Measurements from ENCODE around the gene CDC5L. TPM values are rescaled to one million over a fixed set of nuclear protein-coding genes. Genes with fewer than 3 reads are reported as not detected.

Gene CDC5L
- total and polyA plus RNA-seq, 7 experiments from 2014 or later, result 14.5 to 25.4 (median 20.8) TPM

- Histone ChIP-seq H3K4me3 (ENCODE audit: low read length) (no peak overlapping the region), H3K4me1 (ENCODE audit: control insufficient read depth in 2 of 2, insufficient read depth in 2 of 2, low read length in 2 of 2) (no peaks in the 10 kb centered on the region), H3K9me3 (ENCODE audit: control insufficient read depth in 2 of 3, low read length in 3 of 3) (no peaks in the 10 kb centered on the region), H3K36me3 (ENCODE audit: control insufficient read depth in 2 of 3, insufficient read depth in 3 of 3, low read length in 3 of 3) (peaks cover under 1 to 27% (median 5%) of the 10 kb centered on the region in 3 experiments), H3K27ac (ENCODE audit: low read depth, low read length) (no peak overlapping the region), H3K27me3 (ENCODE audit: control insufficient read depth in 2 of 2, insufficient read depth in 2 of 2, low read length in 2 of 2) (no peaks in the 10 kb centered on the region)
- CTCF ChIA-PET, result no interaction called here
- ATAC-seq, result no peak
- peaks cover 0 to 24% (median 7%) of the 10 kb centered on the region in 5 donors for H3K36me3 Mint-ChIP-seq
- peaks cover 0 to 2% (median 0%) of the 10 kb centered on the region in 5 donors for H3K27me3 Mint-ChIP-seq
- intact Hi-C loops (cut with micrococcal nuclease), result no loop called here
- POLR2A ChIA-PET, result no interaction called here
- H3K27ac Mint-ChIP-seq, result peak overlapping the region in 6 of 9 donors; percentile 3 to 69 (median 59)
- DNase-seq, result no peak
- peaks cover 0 to 7% (median 0%) of the 10 kb centered on the region in 7 donors for H3K4me1 Mint-ChIP-seq
- no peaks in the 10 kb centered on the region for H3K9me3 Mint-ChIP-seq
- no peak overlapping the region for H3K4me3 Mint-ChIP-seq
These were observed 64.5 kb downstream of the CDC5L start for GRCh38 chr6:44451803-44452695.

DNA sequence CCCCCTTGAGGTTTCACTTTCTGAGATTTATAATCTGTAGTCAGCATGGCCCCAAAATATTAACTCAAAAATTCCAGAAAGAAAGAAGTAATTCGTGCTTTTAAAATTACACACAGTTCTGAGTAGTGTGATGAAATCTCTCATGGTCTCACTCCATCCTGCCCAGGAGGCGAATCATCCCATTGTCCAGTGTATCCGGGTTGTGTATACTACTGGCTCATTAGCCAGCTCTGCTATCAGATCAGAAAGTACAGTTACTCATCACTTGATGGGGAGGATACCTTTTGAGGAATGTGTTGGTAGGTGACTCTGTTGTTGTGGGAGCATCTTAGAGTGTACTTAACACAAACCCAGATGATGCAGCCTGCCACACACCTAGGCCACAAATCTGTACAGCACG is 65.2 kb downstream of the CDC5L start:
- Histone ChIP-seq H3K9me3 (ENCODE audit: control insufficient read depth in 2 of 3, low read length in 3 of 3) (no peaks in the 10 kb centered on the region), H3K27ac (ENCODE audit: low read depth, low read length) (no peak overlapping the region), H3K36me3 (ENCODE audit: control insufficient read depth in 2 of 3, insufficient read depth in 3 of 3, low read length in 3 of 3) (peaks cover 0 to 22% (median 1%) of the 10 kb centered on the region in 3 experiments), H3K4me1 (ENCODE audit: control insufficient read depth in 2 of 2, insufficient read depth in 2 of 2, low read length in 2 of 2) (no peaks in the 10 kb centered on the region), H3K4me3 (ENCODE audit: low read length) (no peak overlapping the region), H3K27me3 (ENCODE audit: control insufficient read depth in 2 of 2, insufficient read depth in 2 of 2, low read length in 2 of 2) (no peaks in the 10 kb centered on the region)
- POLR2A ChIA-PET, result no interaction called here
- intact Hi-C loops (cut with micrococcal nuclease), result no loop called here
- Mint-ChIP-seq H3K9me3 (no peaks in the 10 kb centered on the region), H3K4me1 (peaks cover 0 to 8% (median 0%) of the 10 kb centered on the region in 7 donors), H3K27me3 (peaks cover 0 to 3% (median 0%) of the 10 kb centered on the region in 5 donors), H3K36me3 (peaks cover 0 to 17% (median 3%) of the 10 kb centered on the region in 5 donors), H3K4me3 (no peak overlapping the region), H3K27ac (peak overlapping the region in 4 of 9 donors; percentile 21 to 66 (median 38))
- DNase-seq (no peak), ATAC-seq (no peak)
- CTCF ChIA-PET, result no interaction called here

GRCh38 chr6:44453146-44453545 is 65.6 kb downstream of the CDC5L start:
- Histone ChIP-seq H3K9me3 (ENCODE audit: control insufficient read depth in 2 of 3, low read length in 3 of 3) (no peaks in the 10 kb centered on the region), H3K36me3 (ENCODE audit: control insufficient read depth in 2 of 3, insufficient read depth in 3 of 3, low read length in 3 of 3) (peaks cover 0 to 19% (median 0%) of the 10 kb centered on the region in 3 experiments), H3K27me3 (ENCODE audit: control insufficient read depth in 2 of 2, insufficient read depth in 2 of 2, low read length in 2 of 2) (no peaks in the 10 kb centered on the region), H3K4me1 (ENCODE audit: control insufficient read depth in 2 of 2, insufficient read depth in 2 of 2, low read length in 2 of 2) (no peaks in the 10 kb centered on the region), H3K27ac (ENCODE audit: low read depth, low read length) (no peak overlapping the region), H3K4me3 (ENCODE audit: low read length) (no peak overlapping the region)
- ChIA-PET CTCF (no interaction called here), POLR2A (no interaction called here)
- Mint-ChIP-seq H3K9me3 (no peaks in the 10 kb centered on the region), H3K27ac (peak overlapping the region in 3 of 9 donors; percentile 21 to 66 (median 52)), H3K27me3 (peaks cover 0 to 3% (median 0%) of the 10 kb centered on the region in 5 donors), H3K4me3 (no peak overlapping the region), H3K4me1 (peaks cover 0 to 8% (median 0%) of the 10 kb centered on the region in 7 donors), H3K36me3 (peaks cover 0 to 13% (median 3%) of the 10 kb centered on the region in 5 donors)
- DNase-seq (no peak), ATAC-seq (no peak)
- intact Hi-C loops (cut with micrococcal nuclease), result no loop called here

GRCh38 chr6:44454198-44454597 is 66.7 kb downstream of the CDC5L start:
- DNase-seq, result no peak
- Histone ChIP-seq H3K36me3 (ENCODE audit: control insufficient read depth in 2 of 3, insufficient read depth in 3 of 3, low read length in 3 of 3) (peaks cover 0 to 12% (median 0%) of the 10 kb centered on the region in 3 experiments), H3K4me1 (ENCODE audit: control insufficient read depth in 2 of 2, insufficient read depth in 2 of 2, low read length in 2 of 2) (no peaks in the 10 kb centered on the region), H3K4me3 (ENCODE audit: low read length) (no peak overlapping the region), H3K9me3 (ENCODE audit: control insufficient read depth in 2 of 3, low read length in 3 of 3) (no peaks in the 10 kb centered on the region), H3K27ac (ENCODE audit: low read depth, low read length) (no peak overlapping the region), H3K27me3 (ENCODE audit: control insufficient read depth in 2 of 2, insufficient read depth in 2 of 2, low read length in 2 of 2) (no peaks in the 10 kb centered on the region)
- Mint-ChIP-seq H3K36me3 (peaks cover 0 to 10% (median 3%) of the 10 kb centered on the region in 5 donors), H3K4me3 (no peak overlapping the region), H3K27ac (peak overlapping the region in 2 of 9 donors; percentile 3 to 69), H3K9me3 (no peaks in the 10 kb centered on the region), H3K27me3 (peaks cover 0 to 9% (median 3%) of the 10 kb centered on the region in 5 donors), H3K4me1 (peaks cover 0 to 8% (median 0%) of the 10 kb centered on the region in 7 donors)
- ChIA-PET CTCF (interaction anchor here (1.3 kb wide), 1 partner anchor 15 kb away, joined by 5 read pairs; no protein-coding TSS in a partner anchor), POLR2A (interaction anchor here (1.2 kb wide), 1 partner anchor 9 kb away, joined by 3 read pairs; no protein-coding TSS in a partner anchor)
- ATAC-seq, result no peak
- intact Hi-C loops (cut with micrococcal nuclease), result no loop called here

- POLR2A ChIA-PET, result no interaction called here
These were observed 68.8 kb downstream of the CDC5L start for GRCh38 chr6:44456070-44456965.

DNA sequence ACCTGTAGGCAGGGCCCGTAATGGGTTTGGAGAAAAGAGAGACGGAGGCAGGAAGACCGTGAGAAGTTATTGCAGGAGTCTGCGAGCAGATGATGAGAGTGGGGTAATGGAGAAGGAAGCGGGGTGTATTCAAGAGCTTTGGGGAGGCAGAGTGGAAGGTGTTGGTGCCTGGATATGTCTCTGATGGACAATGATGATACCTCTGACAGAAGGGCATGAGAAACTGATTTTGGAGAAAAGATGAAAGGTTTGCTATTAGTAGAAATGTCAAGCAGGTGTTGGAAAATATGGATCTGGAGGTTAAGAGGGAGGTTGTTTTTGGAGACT is 69.4 kb downstream of the CDC5L start:
- peak overlapping the region in 2 of 9 donors; percentile 7 to 58 for H3K27ac Mint-ChIP-seq
- CTCF ChIA-PET, result no interaction called here
- no peak for ATAC-seq

More at GRCh38 chr6:44456070-44456965, 68.8 kb downstream of the CDC5L start:
- Mint-ChIP-seq H3K4me1 (peaks cover 0 to 8% (median 0%) of the 10 kb centered on the region in 7 donors), H3K27ac (peak overlapping the region in 1 of 9 donors; percentile 58), H3K9me3 (no peaks in the 10 kb centered on the region), H3K27me3 (peaks cover 0 to 9% (median 3%) of the 10 kb centered on the region in 5 donors), H3K36me3 (peaks cover 0 to 10% (median 3%) of the 10 kb centered on the region in 5 donors), H3K4me3 (no peak overlapping the region)
- peaks cover 0 to 12% (median 0%) of the 10 kb centered on the region in 3 experiments for H3K36me3 ChIP-seq (ENCODE audit: control insufficient read depth in 2 of 3, insufficient read depth in 3 of 3, low read length in 3 of 3)
- CTCF ChIA-PET, result interaction anchor here (0.7 to 1.5 kb wide), 4 partner anchors 9 to 1581 kb away, joined by 3 to 7 read pairs (median 4); no protein-coding TSS in a partner anchor
- intact Hi-C loops (cut with micrococcal nuclease), result loop anchor here (1.0 to 2.0 kb wide), 2 partner anchors 25 to 188 kb away; no protein-coding TSS in a partner anchor
- H3K4me1 ChIP-seq (ENCODE audit: control insufficient read depth in 2 of 2, insufficient read depth in 2 of 2, low read length in 2 of 2), result no peaks in the 10 kb centered on the region
- ATAC-seq, result peak; percentile 80
- no peaks in the 10 kb centered on the region for H3K9me3 ChIP-seq (ENCODE audit: control insufficient read depth in 2 of 3, low read length in 3 of 3)
- DNase-seq, result peak in 7 of 9 donors; percentile 15 to 45 (median 26)
- H3K4me3 ChIP-seq (ENCODE audit: low read length), result no peak overlapping the region
- H3K27me3 ChIP-seq (ENCODE audit: control insufficient read depth in 2 of 2, insufficient read depth in 2 of 2, low read length in 2 of 2), result no peaks in the 10 kb centered on the region
- no peak overlapping the region for H3K27ac ChIP-seq (ENCODE audit: low read depth, low read length)

More for the DNA sequence above, 69.4 kb downstream of the CDC5L start:
- no peak for DNase-seq
- H3K36me3 ChIP-seq (ENCODE audit: control insufficient read depth in 2 of 3, insufficient read depth in 3 of 3, low read length in 3 of 3), result peaks cover 0 to 9% (median 0%) of the 10 kb centered on the region in 3 experiments
- H3K4me1 ChIP-seq (ENCODE audit: control insufficient read depth in 2 of 2, insufficient read depth in 2 of 2, low read length in 2 of 2), result no peaks in the 10 kb centered on the region
- Mint-ChIP-seq H3K9me3 (no peaks in the 10 kb centered on the region), H3K4me3 (no peak overlapping the region), H3K4me1 (peaks cover 0 to 8% (median 0%) of the 10 kb centered on the region in 7 donors), H3K27me3 (peaks cover 0 to 9% (median 3%) of the 10 kb centered on the region in 5 donors), H3K36me3 (peaks cover 0 to 5% (median 2%) of the 10 kb centered on the region in 5 donors)
- intact Hi-C loops (cut with micrococcal nuclease), result loop anchor here (1.0 to 2.0 kb wide), 3 partner anchors 26 to 189 kb away; no protein-coding TSS in a partner anchor
- no peaks in the 10 kb centered on the region for H3K27me3 ChIP-seq (ENCODE audit: control insufficient read depth in 2 of 2, insufficient read depth in 2 of 2, low read length in 2 of 2)
- no peaks in the 10 kb centered on the region for H3K9me3 ChIP-seq (ENCODE audit: control insufficient read depth in 2 of 3, low read length in 3 of 3)
- H3K27ac ChIP-seq (ENCODE audit: low read depth, low read length), result no peak overlapping the region
- H3K4me3 ChIP-seq (ENCODE audit: low read length), result no peak overlapping the region
- POLR2A ChIA-PET, result no interaction called here

Measured in naive thymus-derived CD4-positive, alpha-beta T cell (primary cell).